K562 (cell line): ENCODE measurements around the gene SIK3.

Experiments used
- DMBX1 ChIP-seq: fragments of 250-450 bp; sonication (Bioruptor Pico); IDR thresholded peaks from 2 replicates; pipeline ENCODE4 v1.8.0; 2022; ENCODE audit warnings: inconsistent platforms, mild to moderate bottlenecking, moderate library complexity, borderline replicate concordance
- KLF16 ChIP-seq: IDR thresholded peaks from 2 replicates; pipeline ENCODE4 v1.6.1; 2016; ENCODE audit warnings: antibody characterized with exemption
- NRF1 ChIP-seq, 2 experiments: fragments of 450-650 bp; IDR thresholded peaks in 1 of 2; conservative IDR thresholded peaks in 1 of 2; 2 replicates each; pipeline ENCODE4 v1.6.1; 2014; ENCODE audit warnings: mild to moderate bottlenecking in 2 of 2
- RAD21 ChIP-seq, 2 experiments: fragments of 250-450 bp in 1 of 2; fragments of 450-650 bp in 1 of 2; sonication (Bioruptor Pico) in 1 of 2; formaldehyde crosslinking in 1 of 2; IDR thresholded peaks in 1 of 2; conservative IDR thresholded peaks in 1 of 2; 2 replicates each; pipeline versions ENCODE4 v1.4.0 to v1.8.0; 2020 to 2022; ENCODE audit warnings: mild to moderate bottlenecking in 2 of 2, moderate library complexity in 1 of 2
- ZNF263 ChIP-seq: sonication (generic); formaldehyde crosslinking; IDR thresholded peaks from 2 replicates; pipeline ENCODE4 v1.8.0; 2022; ENCODE audit warnings: mild to moderate bottlenecking, missing genetic modification reagents, borderline replicate concordance
- ZNF274 ChIP-seq: IDR thresholded peaks from 2 replicates; pipeline ENCODE4 v1.6.1; 2011; ENCODE audit warnings: low read depth, mild to moderate bottlenecking, low read length, moderate library complexity, borderline replicate concordance
- ZNF408 ChIP-seq: fragments of 250-450 bp; sonication (Bioruptor Pico); IDR thresholded peaks from 2 replicates; pipeline ENCODE4 v1.4.0; 2020; ENCODE audit warnings: low read depth, mild to moderate bottlenecking, moderate library complexity

- no peak for TF ChIP-seq ZNF408 (CRISPR knock-in tag)
- TF ChIP-seq DMBX1: no peak
- TF ChIP-seq ZNF263: no peak
- no peak for TF ChIP-seq KLF16
- no peak for TF ChIP-seq NRF1 (conservative IDR thresholded peaks at IDR 0.05 in 1 of 2, IDR thresholded peaks at IDR 0.05 in 1 of 2)
- no peak for TF ChIP-seq RAD21 (CRISPR knock-in tag; conservative IDR thresholded peaks at IDR 0.05 in 1 of 2, IDR thresholded peaks at IDR 0.05 in 1 of 2)
- TF ChIP-seq ZNF274: no peak
Measured at GRCh38 chr11:116980136-116980793, 118.0 kb downstream of the SIK3 start.
